ENCODE results near the gene ESRRA. TPM values are rescaled to one million over a fixed set of nuclear protein-coding genes. Genes with fewer than 3 reads are reported as not detected.

The ESRRA gene
- total and polyA plus RNA-seq, 10 of the 15 experiments (the other 5 are each of a cell fraction or from before 2014, with no cell fraction given): 0.32 to 48.9 (median 12.6) TPM

DNA sequence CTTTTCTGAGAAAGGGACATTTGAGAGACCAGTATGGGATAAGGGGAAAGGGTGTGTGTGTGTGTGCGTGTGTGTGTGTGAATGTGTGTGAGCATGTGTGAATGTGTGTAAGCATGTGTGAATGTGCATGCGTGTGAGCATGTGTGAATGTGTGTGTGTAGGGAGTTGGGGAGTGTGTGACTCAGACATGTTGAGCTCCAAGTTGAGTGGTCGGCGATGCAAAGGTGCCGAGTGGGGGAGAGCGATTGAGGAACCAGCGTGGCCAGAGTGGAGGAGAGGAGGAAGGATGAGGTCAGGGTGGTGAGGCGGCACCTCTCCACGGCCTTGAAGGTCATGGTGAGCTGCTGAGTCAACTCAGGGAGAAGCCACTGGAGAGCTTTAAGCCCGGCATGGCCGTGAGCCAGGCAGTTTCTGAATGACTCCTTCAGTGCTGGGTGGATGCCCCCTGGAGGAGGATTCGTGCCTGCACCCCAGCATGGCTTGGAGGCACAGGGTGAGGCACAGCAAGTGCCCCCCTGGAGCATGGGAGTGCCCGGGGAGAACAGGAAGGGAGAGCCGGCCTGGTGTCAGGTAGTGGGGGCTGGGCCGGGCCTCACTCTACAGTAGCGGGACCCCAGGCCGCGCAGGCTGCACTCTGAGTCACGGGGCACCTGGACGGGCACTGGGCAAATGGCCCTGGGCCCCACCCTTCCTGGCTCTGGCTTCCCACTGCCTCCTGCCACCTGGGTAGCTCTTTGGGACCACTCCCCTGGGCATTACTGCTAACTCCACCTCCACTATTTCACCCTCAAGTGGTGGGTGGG lies 26.4 kb downstream of the ESRRA start (continued):
- TF ChIP-seq POU2F2 (IDR thresholded peaks at IDR 0.05; ENCODE audit: borderline replicate concordance, low read depth, low read length) (peak; percentile 38; the same call in 2 of the 3 replicates), RBBP5 (conservative IDR thresholded peaks at IDR 0.05) (no peak), FOXM1 (IDR thresholded peaks at IDR 0.05; ENCODE audit: low read depth, low read length) (peak; percentile 65), PML (IDR thresholded peaks at IDR 0.05; ENCODE audit: low read length) (no peak), MEF2B (IDR thresholded peaks at IDR 0.05; ENCODE audit: partially characterized antibody, poor library complexity, severe bottlenecking) (peak; percentile 46), BRCA1 (IDR thresholded peaks at IDR 0.05; ENCODE audit: low read depth, low read length) (no peak), IRF4 (IDR thresholded peaks at IDR 0.05; ENCODE audit: low read depth, low read length) (peak; percentile 91), KAT2A (conservative IDR thresholded peaks at IDR 0.05; ENCODE audit: control insufficient read depth, low read depth, low read length) (no peak), SMAD1 (IDR thresholded peaks at IDR 0.05; ENCODE audit: low read depth, partially characterized antibody) (no peak), SIN3A (IDR thresholded peaks at IDR 0.05; ENCODE audit: low read depth, low read length) (no peak), ZSCAN29 (IDR thresholded peaks at IDR 0.05) (0 out of 2 replicates have a peak, but pooled peaks have one; percentile 37), TBL1XR1 (IDR thresholded peaks at IDR 0.05; ENCODE audit: low read depth, low read length) (no peak), ZBED1 (IDR thresholded peaks at IDR 0.05; ENCODE audit: borderline replicate concordance) (peak; percentile 34; the same call in 1 of the 2 replicates), POLR2A (IDR thresholded peaks at IDR 0.05; ENCODE audit: low read depth, low read length) (peak; percentile 53; the same call in 1 of the 2 replicates), RFX5 (IDR thresholded peaks at IDR 0.05; ENCODE audit: low read depth, low read length) (no peak)
- TF ChIP-seq, protein P1, sequence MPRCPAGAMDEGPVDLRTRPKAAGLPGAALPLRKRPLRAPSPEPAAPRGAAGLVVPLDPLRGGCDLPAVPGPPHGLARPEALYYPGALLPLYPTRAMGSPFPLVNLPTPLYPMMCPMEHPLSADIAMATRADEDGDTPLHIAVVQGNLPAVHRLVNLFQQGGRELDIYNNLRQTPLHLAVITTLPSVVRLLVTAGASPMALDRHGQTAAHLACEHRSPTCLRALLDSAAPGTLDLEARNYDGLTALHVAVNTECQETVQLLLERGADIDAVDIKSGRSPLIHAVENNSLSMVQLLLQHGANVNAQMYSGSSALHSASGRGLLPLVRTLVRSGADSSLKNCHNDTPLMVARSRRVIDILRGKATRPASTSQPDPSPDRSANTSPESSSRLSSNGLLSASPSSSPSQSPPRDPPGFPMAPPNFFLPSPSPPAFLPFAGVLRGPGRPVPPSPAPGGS (IDR thresholded peaks at IDR 0.05; ENCODE audit: borderline replicate concordance, insufficient read depth, low read depth, low read length, poor library complexity, severe bottlenecking): peak; percentile 99
- TF ChIP-seq, protein P2, sequence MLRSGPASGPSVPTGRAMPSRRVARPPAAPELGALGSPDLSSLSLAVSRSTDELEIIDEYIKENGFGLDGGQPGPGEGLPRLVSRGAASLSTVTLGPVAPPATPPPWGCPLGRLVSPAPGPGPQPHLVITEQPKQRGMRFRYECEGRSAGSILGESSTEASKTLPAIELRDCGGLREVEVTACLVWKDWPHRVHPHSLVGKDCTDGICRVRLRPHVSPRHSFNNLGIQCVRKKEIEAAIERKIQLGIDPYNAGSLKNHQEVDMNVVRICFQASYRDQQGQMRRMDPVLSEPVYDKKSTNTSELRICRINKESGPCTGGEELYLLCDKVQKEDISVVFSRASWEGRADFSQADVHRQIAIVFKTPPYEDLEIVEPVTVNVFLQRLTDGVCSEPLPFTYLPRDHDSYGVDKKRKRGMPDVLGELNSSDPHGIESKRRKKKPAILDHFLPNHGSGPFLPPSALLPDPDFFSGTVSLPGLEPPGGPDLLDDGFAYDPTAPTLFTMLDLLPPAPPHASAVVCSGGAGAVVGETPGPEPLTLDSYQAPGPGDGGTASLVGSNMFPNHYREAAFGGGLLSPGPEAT (IDR thresholded peaks at IDR 0.05; ENCODE audit: low read depth): peak; percentile 69
- TF ChIP-seq, protein P3, sequence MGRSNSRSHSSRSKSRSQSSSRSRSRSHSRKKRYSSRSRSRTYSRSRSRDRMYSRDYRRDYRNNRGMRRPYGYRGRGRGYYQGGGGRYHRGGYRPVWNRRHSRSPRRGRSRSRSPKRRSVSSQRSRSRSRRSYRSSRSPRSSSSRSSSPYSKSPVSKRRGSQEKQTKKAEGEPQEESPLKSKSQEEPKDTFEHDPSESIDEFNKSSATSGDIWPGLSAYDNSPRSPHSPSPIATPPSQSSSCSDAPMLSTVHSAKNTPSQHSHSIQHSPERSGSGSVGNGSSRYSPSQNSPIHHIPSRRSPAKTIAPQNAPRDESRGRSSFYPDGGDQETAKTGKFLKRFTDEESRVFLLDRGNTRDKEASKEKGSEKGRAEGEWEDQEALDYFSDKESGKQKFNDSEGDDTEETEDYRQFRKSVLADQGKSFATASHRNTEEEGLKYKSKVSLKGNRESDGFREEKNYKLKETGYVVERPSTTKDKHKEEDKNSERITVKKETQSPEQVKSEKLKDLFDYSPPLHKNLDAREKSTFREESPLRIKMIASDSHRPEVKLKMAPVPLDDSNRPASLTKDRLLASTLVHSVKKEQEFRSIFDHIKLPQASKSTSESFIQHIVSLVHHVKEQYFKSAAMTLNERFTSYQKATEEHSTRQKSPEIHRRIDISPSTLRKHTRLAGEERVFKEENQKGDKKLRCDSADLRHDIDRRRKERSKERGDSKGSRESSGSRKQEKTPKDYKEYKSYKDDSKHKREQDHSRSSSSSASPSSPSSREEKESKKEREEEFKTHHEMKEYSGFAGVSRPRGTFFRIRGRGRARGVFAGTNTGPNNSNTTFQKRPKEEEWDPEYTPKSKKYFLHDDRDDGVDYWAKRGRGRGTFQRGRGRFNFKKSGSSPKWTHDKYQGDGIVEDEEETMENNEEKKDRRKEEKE (IDR thresholded peaks at IDR 0.05): no peak
- TF ChIP-seq, protein P4, sequence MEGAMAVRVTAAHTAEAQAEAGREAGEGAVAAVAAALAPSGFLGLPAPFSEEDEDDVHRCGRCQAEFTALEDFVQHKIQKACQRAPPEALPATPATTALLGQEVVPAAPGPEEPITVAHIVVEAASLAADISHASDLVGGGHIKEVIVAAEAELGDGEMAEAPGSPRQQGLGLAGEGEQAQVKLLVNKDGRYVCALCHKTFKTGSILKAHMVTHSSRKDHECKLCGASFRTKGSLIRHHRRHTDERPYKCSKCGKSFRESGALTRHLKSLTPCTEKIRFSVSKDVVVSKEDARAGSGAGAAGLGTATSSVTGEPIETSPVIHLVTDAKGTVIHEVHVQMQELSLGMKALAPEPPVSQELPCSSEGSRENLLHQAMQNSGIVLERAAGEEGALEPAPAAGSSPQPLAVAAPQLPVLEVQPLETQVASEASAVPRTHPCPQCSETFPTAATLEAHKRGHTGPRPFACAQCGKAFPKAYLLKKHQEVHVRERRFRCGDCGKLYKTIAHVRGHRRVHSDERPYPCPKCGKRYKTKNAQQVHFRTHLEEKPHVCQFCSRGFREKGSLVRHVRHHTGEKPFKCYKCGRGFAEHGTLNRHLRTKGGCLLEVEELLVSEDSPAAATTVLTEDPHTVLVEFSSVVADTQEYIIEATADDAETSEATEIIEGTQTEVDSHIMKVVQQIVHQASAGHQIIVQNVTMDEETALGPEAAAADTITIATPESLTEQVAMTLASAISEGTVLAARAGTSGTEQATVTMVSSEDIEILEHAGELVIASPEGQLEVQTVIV (IDR thresholded peaks at IDR 0.05; ENCODE audit: borderline replicate concordance, partially characterized antibody): no peak
